ENCODE results near the gene GAA. TPM values are rescaled to one million over a fixed set of nuclear protein-coding genes. Genes with fewer than 3 reads are reported as not detected.

GAA gene
- total and polyA plus RNA-seq, 2 of the 13 experiments (the other 11 are each of a cell fraction or from before 2014, with no cell fraction given), result 21.6 to 36.4 TPM

GRCh38 chr17:80082403-80083135 lies 18.8 kb upstream of the GAA start (continued):
- 0 out of 2 replicates have a peak, but pooled peaks have one; percentile 27 for TF ChIP-seq KMT2A (CRISPR knock-in tag; IDR thresholded peaks at IDR 0.05)
- TF ChIP-seq BORCS8-MEF2B (CRISPR knock-in tag; IDR thresholded peaks at IDR 0.05), result 0 out of 2 replicates have a peak, but pooled peaks have one; percentile 38

- Histone ChIP-seq H3K79me2 (ENCODE audit: insufficient read depth, low read length) (no peaks in the 10 kb centered on the region), H4K20me1 (ENCODE audit: insufficient read depth, low read length) (no peaks in the 10 kb centered on the region), H3K36me3 (replicated peaks in 1 of 2; ENCODE audit: control insufficient read depth in 1 of 2, insufficient read depth in 2 of 2, low read length in 2 of 2) (no peaks in the 10 kb centered on the region), H3K27ac (ENCODE audit: extremely low read length, insufficient read depth, low read length) (no peak overlapping the region), H2AFZ (ENCODE audit: low read length) (no peak overlapping the region), H3K4me2 (ENCODE audit: low read depth, low read length) (peak overlapping the region; percentile 59; the same call in 1 of the 2 replicates), H3K4me1 (ENCODE audit: insufficient read depth, low read length) (peaks cover 22% of the 10 kb centered on the region), H3K4me3 (replicated peaks in 1 of 3; ENCODE audit: insufficient read depth in 1 of 3, low read depth in 2 of 3, low read length in 3 of 3) (peak overlapping the region in 1 of 3 experiments; percentile 32; a peak in 1 of 6 replicates), H3K27me3 (ENCODE audit: control insufficient read depth in 1 of 2, insufficient read depth in 2 of 2, low read length in 2 of 2) (peaks cover 8 to 53% of the 10 kb centered on the region in 2 experiments), H3K9ac (ENCODE audit: insufficient read depth, low read depth, low read length) (no peak overlapping the region), H3K9me3 (ENCODE audit: low read length) (no peaks in the 10 kb centered on the region)
- CTCF ChIA-PET (ENCODE audit: low intra/inter-chr PET ratio, low total read pairs), result interaction anchor here (1.4 to 2.7 kb wide), 4 partner anchors 18 to 78 kb away, joined by 5 to 15 read pairs (median 12); partner anchors contain the start of gene GAA
- POLR2A ChIA-PET, result interaction anchor here (0.8 to 1.2 kb wide), 2 partner anchors 18 to 66 kb away, joined by 3 read pairs; partner anchors contain the start of gene GAA
- BruUV-seq (replicated peaks), result no TSS peak
- in situ Hi-C loops (cut with HindIII; ENCODE audit: extremely low pct_ligation_motif_present, low pct_unique_long_range_greater_than_20kb) (loop anchor here (5.0 kb wide), 1 partner anchor 76 kb away; no protein-coding TSS in a partner anchor), intact Hi-C loops (cut with micrococcal nuclease; ENCODE audit: unreplicated experiment) (loop anchor here (2.0 kb wide), 1 partner anchor 42 kb away; no protein-coding TSS in a partner anchor)
- ATAC-seq (peak; percentile 10; the same call in 1 of the 3 replicates), DNase-seq (ENCODE audit: low spot score) (no peak), FAIRE-seq (no peak)
- 35% methylated on average over 11 of the region's 13 CpGs for WGBS (ENCODE audit: low lambda C conversion rate)
- TF ChIP-seq ZNF354B (CRISPR knock-in tag; IDR thresholded peaks at IDR 0.05), result no peak
- 0 out of 2 replicates have a peak, but pooled peaks have one; percentile 52 for TF ChIP-seq ZNF251 (CRISPR knock-in tag; IDR thresholded peaks at IDR 0.05)
- TF ChIP-seq GATA4 (IDR thresholded peaks at IDR 0.05; ENCODE audit: borderline replicate concordance, low read depth), result no peak
- TF ChIP-seq ZNF776 (CRISPR knock-in tag; IDR thresholded peaks at IDR 0.05), result 0 out of 2 replicates have a peak, but pooled peaks have one; percentile 41
- TF ChIP-seq ZNF569 (CRISPR knock-in tag; IDR thresholded peaks at IDR 0.05; ENCODE audit: borderline replicate concordance), result no peak
- TF ChIP-seq ZFP91 (CRISPR knock-in tag; IDR thresholded peaks at IDR 0.05; ENCODE audit: borderline replicate concordance), result 0 out of 2 replicates have a peak, but pooled peaks have one; percentile 8
- peak; percentile 78; the same call in 1 of the 2 replicates for TF ChIP-seq ZNF891 (CRISPR knock-in tag; IDR thresholded peaks at IDR 0.05)
- no peak for TF ChIP-seq ZNF710 (CRISPR knock-in tag; IDR thresholded peaks at IDR 0.05; ENCODE audit: borderline replicate concordance)
- no peak for TF ChIP-seq ZFP36L2 (CRISPR knock-in tag; IDR thresholded peaks at IDR 0.05)
- TF ChIP-seq EZH2 (conservative IDR thresholded peaks at IDR 0.05; ENCODE audit: low read depth, low read length), result 0 out of 2 replicates have a peak, but pooled peaks have one; percentile 37
- no peak for TF ChIP-seq MAZ (IDR thresholded peaks at IDR 0.05; ENCODE audit: borderline replicate concordance, low read depth, low read length)
- TF ChIP-seq MAZ (CRISPR knock-in tag; IDR thresholded peaks at IDR 0.05; ENCODE audit: low read depth), result 0 out of 2 replicates have a peak, but pooled peaks have one; percentile 12
- TF ChIP-seq ATF5 (CRISPR knock-in tag; IDR thresholded peaks at IDR 0.05; ENCODE audit: low read depth), result no peak
- no peak for TF ChIP-seq JUN (CRISPR knock-in tag; IDR thresholded peaks at IDR 0.05)
- no peak for TF ChIP-seq HNRNPH1 (optimal IDR thresholded peaks at IDR 0.05; ENCODE audit: low read depth, low read length)
Observed at GRCh38 chr17:80083136-80083661, 18.2 kb upstream of the GAA start.

All from HepG2 (cell line).